Naive B cell (primary cell): ENCODE data around the gene NSUN4. TPM values are rescaled to one million over a fixed set of nuclear protein-coding genes. Genes with fewer than 3 reads are reported as not detected.

ENCODE experiments used
- ATAC-seq, 2 donors: fragments of 150-1000 bp; cut with Tn5 transposase; 2 replicates each; pipeline ENCODE4 v1.10.0; 2021; ENCODE audit warnings: low read depth in 2 of 2, mild to moderate bottlenecking in 2 of 2, moderate library complexity in 2 of 2
- DNase-seq: peaks from one replicate; pipeline ENCODE4 v3.0.0; 2022
- H3K27ac Mint-ChIP-seq, 6 donors: one replicate each; pipeline ENCODE4 v1.8.0; 2020 to 2022; ENCODE audit warnings: mild to moderate bottlenecking in 6 of 6, mixed read lengths in 6 of 6, moderate library complexity in 5 of 6, inconsistent platforms in 2 of 6
- H3K27me3 Mint-ChIP-seq, 3 donors: one replicate each; pipeline ENCODE4 v1.8.0; 2021 to 2022; ENCODE audit warnings: mixed read lengths in 3 of 3, mild to moderate bottlenecking in 1 of 3
- H3K36me3 Mint-ChIP-seq, 2 donors: one replicate each; pipeline ENCODE4 v1.8.0; 2020 to 2022; ENCODE audit warnings: mixed read lengths in 2 of 2, inconsistent platforms in 1 of 2, mild to moderate bottlenecking in 1 of 2
- H3K4me1 Mint-ChIP-seq, 3 donors: one replicate each; pipeline ENCODE4 v1.8.0; 2020 to 2022; ENCODE audit warnings: mixed read lengths in 3 of 3, inconsistent platforms in 1 of 3, mild to moderate bottlenecking in 1 of 3, moderate library complexity in 1 of 3
- H3K4me3 Mint-ChIP-seq, 8 donors: one replicate each; pipeline ENCODE4 v1.8.0; 2020 to 2022; ENCODE audit warnings: mild to moderate bottlenecking in 8 of 8, mixed read lengths in 8 of 8, moderate library complexity in 8 of 8, inconsistent platforms in 2 of 8
- H3K9me3 Mint-ChIP-seq, 7 donors: one replicate each; pipeline ENCODE4 v1.8.0; 2020 to 2022; ENCODE audit warnings: mixed read lengths in 7 of 7, mild to moderate bottlenecking in 5 of 7, inconsistent platforms in 2 of 7, moderate library complexity in 1 of 7
- polyA plus RNA-seq, 6 donors: library from polyadenylated mRNA; unstranded; fragments of 300-500 nt; fragmentation: Illumina TruSeq; gene quantifications; one replicate each; pipeline ENCODE4 v1.2.3, GENCODE V29; 2021; ENCODE audit warnings: low read depth in 6 of 6

Gene NSUN4
- 10 to 100 TPM; 20.4 to 32.2 (median 23.6) TPM for polyA plus RNA-seq

DNA sequence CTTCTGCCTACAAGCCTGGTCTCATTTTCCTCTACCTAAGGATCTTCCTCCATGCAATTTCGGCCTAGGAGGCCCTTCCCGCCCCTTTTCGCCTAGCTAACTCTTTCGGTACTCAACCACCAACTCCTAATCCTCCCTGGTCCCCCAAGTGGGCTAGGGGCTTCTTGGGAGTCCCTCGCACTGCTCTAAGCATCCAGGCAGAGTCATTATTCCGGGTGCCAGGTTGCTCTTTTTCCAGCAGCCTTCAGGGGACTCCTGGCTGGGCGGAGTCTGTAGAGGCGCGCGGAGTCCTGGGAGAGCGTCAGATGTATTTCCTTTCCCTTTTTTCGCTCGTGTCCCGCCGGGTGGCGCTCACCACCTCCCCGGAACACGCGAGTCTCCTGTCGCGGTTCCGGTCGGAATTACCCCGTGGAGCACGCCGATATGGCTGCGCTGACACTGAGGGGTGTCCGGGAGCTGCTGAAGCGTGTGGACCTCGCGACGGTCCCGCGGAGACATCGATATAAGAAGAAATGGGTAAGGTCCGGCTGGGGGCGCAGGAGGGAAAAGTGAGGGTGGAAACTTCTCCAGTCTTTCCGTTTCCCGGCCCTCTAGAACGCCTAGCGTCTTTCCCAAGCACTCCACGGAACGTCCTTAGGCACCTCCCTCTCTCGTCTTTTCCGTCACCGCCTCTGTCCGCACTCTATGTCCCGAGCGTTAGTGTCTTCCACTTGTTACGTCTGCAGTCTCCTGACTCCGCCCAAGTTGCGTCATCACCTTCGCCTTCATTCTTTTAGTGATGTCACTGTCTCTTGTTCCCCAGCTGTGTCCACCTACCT, at the start of gene NSUN4:
Gene NSUN4, plus strand, starts transcription at position 404 of the 818 bp plus-strand sequence. Its CDS starts 20 bp downstream, at position 424.
- peaks cover 0 to 6% (median 2%) of the 10 kb centered on the region in 7 donors for H3K9me3 Mint-ChIP-seq
- H3K4me1 Mint-ChIP-seq, result peaks cover 39 to 48% (median 43%) of the 10 kb centered on the region in 3 donors
- peak within 1 kb of the TSS; percentile 91 to 100 (median 100) for H3K4me3 Mint-ChIP-seq

DNA sequence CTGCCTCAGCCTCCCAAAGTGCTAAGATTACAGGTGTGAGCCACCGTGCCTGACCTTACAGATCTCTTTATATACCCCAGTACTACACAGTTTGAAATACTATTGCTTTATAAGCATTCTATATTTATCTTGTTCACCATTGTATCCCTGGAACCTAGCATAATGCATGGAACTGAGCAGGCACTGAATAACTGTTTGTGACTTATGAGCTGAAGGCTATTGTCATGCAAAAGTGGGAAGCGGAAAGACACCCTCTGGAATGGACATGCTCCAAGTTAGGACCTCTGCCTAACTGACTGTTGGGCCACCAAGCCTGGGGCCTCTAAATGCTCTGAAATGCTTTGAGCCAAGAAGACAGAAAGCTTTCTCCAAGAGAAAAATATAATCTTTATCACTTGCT, 45.3 kb upstream of the NSUN4 start:
- Mint-ChIP-seq H3K27ac (no peak overlapping the region), H3K4me3 (no peak overlapping the region), H3K27me3 (no peaks in the 10 kb centered on the region), H3K4me1 (peaks cover 1 to 9% (median 1%) of the 10 kb centered on the region in 3 donors), H3K9me3 (no peaks in the 10 kb centered on the region), H3K36me3 (peaks cover 13 to 18% of the 10 kb centered on the region in 2 donors)
- DNase-seq (no peak), ATAC-seq (no peak)

More for the DNA sequence above, at the start of gene NSUN4:
- H3K27me3 Mint-ChIP-seq, result no peaks in the 10 kb centered on the region
- DNase-seq (peak; percentile 87), ATAC-seq (peak; percentile 77 to 83)
- peak within 1 kb of the TSS; percentile 100 for H3K27ac Mint-ChIP-seq
- H3K36me3 Mint-ChIP-seq, result peaks cover 4 to 11% of the 10 kb centered on the region in 2 donors

DNA sequence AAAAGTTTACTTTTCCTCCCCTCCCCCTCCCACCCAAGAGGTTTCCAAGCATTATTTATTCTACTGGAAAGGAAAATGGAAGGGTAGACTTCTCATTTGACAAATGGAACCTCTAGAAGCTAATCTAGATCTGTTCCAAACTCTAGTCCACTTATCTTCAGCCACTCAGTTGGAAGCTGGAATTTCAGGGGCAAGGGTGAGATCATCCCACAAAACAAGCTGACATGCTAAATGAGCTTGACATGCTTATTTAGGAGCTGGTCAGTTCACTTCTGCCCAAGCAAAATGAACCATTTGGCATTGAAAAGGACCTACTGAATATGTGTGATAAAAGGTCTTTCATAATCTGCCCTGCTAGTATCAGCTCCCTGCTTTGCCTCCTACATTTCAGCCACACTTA, 42.2 kb upstream of the NSUN4 start:
- H3K27me3 Mint-ChIP-seq, result no peaks in the 10 kb centered on the region
- no peak for ATAC-seq
- H3K36me3 Mint-ChIP-seq, result peaks cover 13 to 18% of the 10 kb centered on the region in 2 donors
- DNase-seq, result no peak
- H3K27ac Mint-ChIP-seq, result no peak overlapping the region
- H3K4me1 Mint-ChIP-seq, result peaks cover 16 to 36% (median 22%) of the 10 kb centered on the region in 3 donors
- H3K9me3 Mint-ChIP-seq, result no peaks in the 10 kb centered on the region
- H3K4me3 Mint-ChIP-seq, result no peak overlapping the region

DNA sequence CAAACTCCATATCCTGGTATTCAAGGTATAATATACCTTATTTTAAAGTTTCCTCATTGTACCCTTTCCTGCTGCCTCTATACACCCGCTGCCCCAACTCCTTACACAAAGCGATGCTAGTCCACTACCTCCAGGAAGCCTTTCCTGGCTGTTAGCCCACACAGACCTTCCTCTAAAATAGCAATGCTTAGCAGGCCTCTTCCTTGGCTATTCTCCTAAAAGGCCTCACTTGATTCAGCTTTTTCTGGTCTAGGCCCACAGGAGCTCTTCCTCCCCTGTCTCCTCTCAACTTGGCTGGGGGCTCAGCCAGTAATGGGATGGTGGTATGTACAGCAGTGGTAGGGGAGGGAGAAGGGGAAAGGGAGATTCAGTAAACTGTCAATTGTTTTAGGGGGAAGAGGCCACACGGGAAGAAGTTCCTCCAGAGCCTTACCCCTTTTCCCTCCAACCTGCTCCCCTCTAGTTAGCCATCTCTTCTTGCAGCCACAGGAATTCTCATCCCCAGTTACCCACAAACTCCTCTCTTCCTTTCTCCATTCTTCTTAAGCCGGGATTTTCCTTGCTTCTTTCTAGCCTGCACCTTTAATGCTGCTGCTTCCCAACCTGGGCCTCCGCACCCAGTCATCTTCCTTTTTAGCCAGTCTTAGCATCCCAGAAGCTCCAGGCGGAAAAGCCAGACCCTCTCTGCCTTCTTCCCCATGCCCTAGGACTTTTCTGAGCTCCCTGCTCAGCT, 39.8 kb upstream of the NSUN4 start:
- no peak for ATAC-seq
- H3K4me1 Mint-ChIP-seq, result peaks cover 26 to 45% (median 35%) of the 10 kb centered on the region in 3 donors
- no peak for DNase-seq
- peak overlapping the region in 4 of 6 donors; percentile 12 to 98 (median 89) for H3K27ac Mint-ChIP-seq
- no peaks in the 10 kb centered on the region for H3K27me3 Mint-ChIP-seq
- peaks cover 13 to 18% of the 10 kb centered on the region in 2 donors for H3K36me3 Mint-ChIP-seq
- H3K9me3 Mint-ChIP-seq, result no peaks in the 10 kb centered on the region
- peak overlapping the region; percentile 97 to 100 (median 98) for H3K4me3 Mint-ChIP-seq

DNA sequence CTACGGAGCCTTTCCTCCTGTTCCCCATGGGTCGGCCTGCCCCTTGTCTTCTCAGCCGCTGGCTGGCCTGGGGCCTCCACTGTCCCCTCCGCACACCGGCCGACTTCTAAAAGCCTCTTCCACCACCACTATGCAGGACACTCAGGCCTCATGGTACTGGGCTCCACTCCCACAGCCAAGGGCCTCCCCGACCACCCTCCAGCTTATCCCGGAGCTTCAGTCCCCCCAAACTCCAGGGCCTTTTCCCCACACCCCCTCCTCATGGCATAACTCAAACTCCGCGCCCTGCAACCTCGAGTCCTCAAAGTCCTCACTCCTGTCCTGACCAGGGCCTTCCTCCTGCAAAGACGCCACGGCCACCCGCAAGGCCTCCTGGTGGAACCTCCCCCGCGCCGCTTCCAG, 39.2 kb upstream of the NSUN4 start:
- ATAC-seq, result no peak
- peak overlapping the region; percentile 97 to 100 (median 98) for H3K4me3 Mint-ChIP-seq
- H3K4me1 Mint-ChIP-seq, result peaks cover 26 to 45% (median 39%) of the 10 kb centered on the region in 3 donors
- peak overlapping the region in 5 of 6 donors; percentile 14 to 100 (median 94) for H3K27ac Mint-ChIP-seq
- H3K36me3 Mint-ChIP-seq, result peaks cover 13 to 17% of the 10 kb centered on the region in 2 donors
- DNase-seq, result no peak
- H3K9me3 Mint-ChIP-seq, result no peaks in the 10 kb centered on the region
- no peaks in the 10 kb centered on the region for H3K27me3 Mint-ChIP-seq

DNA sequence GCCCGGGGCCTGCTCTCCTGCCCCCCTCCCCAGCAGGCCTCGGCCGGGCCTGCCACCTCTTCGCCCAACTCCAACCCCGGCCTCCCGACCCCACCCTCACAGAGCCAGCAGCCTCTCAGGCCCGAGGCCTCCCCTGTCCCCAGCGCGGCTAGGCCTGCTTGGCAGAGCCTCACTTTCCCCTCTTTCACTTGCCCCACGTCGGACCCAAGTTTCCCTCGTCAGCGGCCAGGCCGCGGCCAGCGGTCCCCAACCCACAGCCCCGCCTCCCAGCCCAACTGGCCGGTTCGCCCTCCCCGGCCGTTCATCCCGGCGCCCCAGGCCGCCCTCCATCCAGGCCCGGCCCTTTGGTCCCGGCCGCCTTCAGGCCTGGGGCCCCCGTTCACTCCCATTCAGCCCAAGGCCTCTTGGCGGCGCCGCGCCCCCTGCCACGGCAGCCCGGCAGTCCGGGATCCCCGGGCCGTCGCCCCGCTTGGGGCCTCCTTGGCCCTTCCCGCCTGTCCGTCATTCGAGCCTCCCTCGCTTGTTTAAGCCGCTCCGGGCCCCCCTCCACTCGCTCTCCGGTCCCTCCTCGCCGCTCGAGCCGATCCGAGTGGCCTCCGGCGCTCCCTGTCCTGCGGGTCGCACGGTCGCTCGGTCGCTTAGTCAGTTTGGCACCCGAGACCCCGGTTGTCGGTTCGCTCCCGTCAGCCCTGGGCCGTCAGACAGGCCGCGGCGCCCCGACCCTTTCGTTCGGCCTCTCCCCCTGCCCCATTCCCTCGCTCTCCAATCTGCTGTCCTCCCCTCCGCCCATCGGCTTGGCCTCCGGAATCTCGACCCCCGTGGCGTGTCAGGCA, 38.6 kb upstream of the NSUN4 start:
- Mint-ChIP-seq H3K36me3 (peaks cover 8 to 11% of the 10 kb centered on the region in 2 donors), H3K4me3 (peak overlapping the region; percentile 97 to 100 (median 98)), H3K27ac (peak overlapping the region; percentile 93 to 100 (median 98)), H3K4me1 (peaks cover 26 to 45% (median 45%) of the 10 kb centered on the region in 3 donors), H3K9me3 (no peaks in the 10 kb centered on the region), H3K27me3 (no peaks in the 10 kb centered on the region)
- ATAC-seq (peak; percentile 40), DNase-seq (peak; percentile 63)

DNA sequence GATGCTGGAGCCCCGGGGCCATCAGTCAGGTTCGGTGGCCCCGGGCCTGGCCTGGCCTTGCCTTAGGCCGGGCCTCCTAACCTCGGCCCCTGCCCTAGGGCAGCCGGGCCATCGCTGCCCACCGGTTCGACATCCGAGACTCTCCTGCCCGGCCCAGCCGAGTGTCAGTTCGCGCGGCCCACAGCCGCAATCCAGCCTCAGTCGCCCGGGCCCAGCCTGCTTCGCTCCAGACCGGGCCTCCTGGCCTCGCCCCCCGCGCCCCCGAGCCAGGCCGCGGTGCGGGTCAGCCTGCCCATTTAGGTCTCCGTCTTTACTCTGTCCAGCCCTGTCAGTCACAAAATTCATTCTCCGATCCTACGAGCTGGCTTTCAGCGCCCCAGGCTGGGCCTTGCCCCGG, 38.0 kb upstream of the NSUN4 start:
- peaks cover 2 to 5% of the 10 kb centered on the region in 2 donors for H3K36me3 Mint-ChIP-seq
- H3K9me3 Mint-ChIP-seq, result no peaks in the 10 kb centered on the region
- DNase-seq, result no peak
- peaks cover 31 to 51% (median 51%) of the 10 kb centered on the region in 3 donors for H3K4me1 Mint-ChIP-seq
- peak; percentile 8 to 11 for ATAC-seq
- H3K27me3 Mint-ChIP-seq, result no peaks in the 10 kb centered on the region
- H3K4me3 Mint-ChIP-seq, result peak overlapping the region; percentile 97 to 100 (median 98)
- peak overlapping the region; percentile 98 to 100 (median 98) for H3K27ac Mint-ChIP-seq

DNA sequence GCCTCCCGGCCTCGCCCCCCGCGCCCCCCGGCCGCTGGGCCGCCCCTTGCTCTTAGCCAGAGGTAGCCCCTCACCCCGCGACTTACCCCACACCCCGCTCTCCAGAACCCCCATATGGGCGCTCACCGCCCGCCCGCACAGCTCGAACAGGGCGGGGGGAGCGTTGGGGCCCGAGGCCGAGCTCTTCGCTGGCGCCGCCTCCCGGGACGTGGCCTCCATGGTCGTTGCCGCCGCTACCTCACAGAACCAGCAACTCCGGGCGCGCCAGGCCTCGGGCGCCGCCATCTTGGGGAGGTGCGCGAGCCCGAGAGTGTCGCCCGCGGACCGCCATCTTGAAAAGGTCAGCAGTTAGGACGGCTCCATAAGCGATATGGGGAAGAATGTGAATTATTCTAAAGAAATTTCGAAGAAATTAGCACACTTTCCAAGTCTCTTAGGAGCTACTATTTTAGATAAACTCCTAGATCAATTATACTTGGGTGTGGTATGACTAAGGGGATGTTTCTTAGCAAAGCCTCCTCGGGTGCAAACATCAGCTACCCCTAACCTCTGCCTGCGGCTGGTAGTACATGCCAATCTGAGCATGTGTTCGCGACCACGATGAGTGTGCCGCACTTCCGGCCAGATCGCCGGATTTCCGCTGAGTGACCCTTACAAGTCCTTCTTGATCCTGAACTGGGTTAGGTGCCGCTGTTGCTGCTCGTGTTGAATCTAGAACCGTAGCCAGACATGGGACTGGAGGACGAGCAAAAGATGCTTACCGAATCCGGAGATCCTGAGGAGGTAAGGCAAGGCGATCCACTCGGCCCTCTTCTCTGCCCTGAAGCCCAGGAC, 37.4 kb upstream of the NSUN4 start, which contains the start of the genes LRRC41 and UQCRH:
Gene LRRC41, minus strand, starts transcription at position 579 of the 834 bp plus-strand sequence. Its CDS starts 294 bp downstream, at position 285.
Gene UQCRH, plus strand, starts transcription at position 661 of the 834 bp plus-strand sequence. Its CDS starts 69 bp downstream, at position 730.
- ATAC-seq (peak; percentile 83 to 86), DNase-seq (peak; percentile 94)
- H3K9me3 Mint-ChIP-seq, result no peaks in the 10 kb centered on the region
- peak within 1 kb of the TSS; percentile 98 to 100 (median 98) for H3K27ac Mint-ChIP-seq
- no peaks in the 10 kb centered on the region for H3K27me3 Mint-ChIP-seq
- H3K36me3 Mint-ChIP-seq, result no peaks in the 10 kb centered on the region
- peak within 1 kb of the TSS; percentile 97 to 100 (median 98) for H3K4me3 Mint-ChIP-seq
- peaks cover 31 to 57% (median 57%) of the 10 kb centered on the region in 3 donors for H3K4me1 Mint-ChIP-seq

DNA sequence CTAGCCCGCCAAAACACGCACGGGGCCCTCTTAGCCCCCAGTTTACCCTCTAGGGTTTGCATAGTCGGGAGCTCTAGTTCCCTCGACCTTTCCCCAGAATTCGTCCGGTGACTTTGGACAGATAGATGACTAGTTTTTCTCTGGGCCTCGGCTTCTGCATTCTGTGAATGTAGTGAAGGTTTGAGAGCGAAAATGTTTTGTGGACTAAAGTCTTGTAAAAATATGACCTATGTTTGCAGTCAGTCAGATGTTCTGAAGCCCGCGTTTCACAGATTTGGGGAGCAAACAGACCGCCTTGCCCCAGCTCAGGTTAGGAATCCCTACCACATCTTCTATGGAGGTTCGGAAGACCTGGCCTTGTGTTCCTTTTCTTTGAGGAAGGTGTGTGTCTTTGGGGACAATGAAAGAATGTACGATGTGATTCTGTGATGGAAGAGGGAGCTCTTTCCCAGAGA, 36.7 kb upstream of the NSUN4 start:
- ATAC-seq, result no peak
- DNase-seq, result no peak
- Mint-ChIP-seq H3K4me1 (peaks cover 35 to 60% (median 59%) of the 10 kb centered on the region in 3 donors), H3K4me3 (peak overlapping the region; percentile 97 to 100 (median 98)), H3K9me3 (no peaks in the 10 kb centered on the region), H3K27me3 (no peaks in the 10 kb centered on the region), H3K36me3 (peaks cover 0 to 4% of the 10 kb centered on the region in 2 donors), H3K27ac (peak overlapping the region; percentile 98 to 100 (median 98))

DNA sequence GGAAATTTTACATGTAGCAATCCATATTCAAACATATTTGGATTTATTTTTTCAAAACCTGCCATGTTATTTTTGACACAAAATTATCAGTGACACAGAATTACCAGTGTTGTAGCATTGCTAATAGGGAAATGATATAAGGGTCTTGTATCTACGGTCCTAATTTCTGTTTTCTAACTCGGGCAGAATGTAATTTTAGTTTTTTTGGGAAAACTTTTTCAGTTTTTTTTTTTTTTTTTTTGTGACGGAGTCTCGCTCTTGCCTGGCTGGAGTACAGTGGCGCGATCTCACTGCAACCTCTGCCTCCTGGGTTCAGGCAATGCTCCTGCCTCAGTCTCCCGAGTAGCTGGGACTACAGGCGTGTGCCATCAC, 34.5 kb upstream of the NSUN4 start:
- Mint-ChIP-seq H3K9me3 (no peaks in the 10 kb centered on the region), H3K4me1 (peaks cover 27 to 52% (median 47%) of the 10 kb centered on the region in 3 donors), H3K27me3 (no peaks in the 10 kb centered on the region), H3K4me3 (peak overlapping the region in 2 of 8 donors; percentile 56 to 61), H3K36me3 (peaks cover 0 to 14% of the 10 kb centered on the region in 2 donors), H3K27ac (no peak overlapping the region)
- DNase-seq (no peak), ATAC-seq (no peak)

DNA sequence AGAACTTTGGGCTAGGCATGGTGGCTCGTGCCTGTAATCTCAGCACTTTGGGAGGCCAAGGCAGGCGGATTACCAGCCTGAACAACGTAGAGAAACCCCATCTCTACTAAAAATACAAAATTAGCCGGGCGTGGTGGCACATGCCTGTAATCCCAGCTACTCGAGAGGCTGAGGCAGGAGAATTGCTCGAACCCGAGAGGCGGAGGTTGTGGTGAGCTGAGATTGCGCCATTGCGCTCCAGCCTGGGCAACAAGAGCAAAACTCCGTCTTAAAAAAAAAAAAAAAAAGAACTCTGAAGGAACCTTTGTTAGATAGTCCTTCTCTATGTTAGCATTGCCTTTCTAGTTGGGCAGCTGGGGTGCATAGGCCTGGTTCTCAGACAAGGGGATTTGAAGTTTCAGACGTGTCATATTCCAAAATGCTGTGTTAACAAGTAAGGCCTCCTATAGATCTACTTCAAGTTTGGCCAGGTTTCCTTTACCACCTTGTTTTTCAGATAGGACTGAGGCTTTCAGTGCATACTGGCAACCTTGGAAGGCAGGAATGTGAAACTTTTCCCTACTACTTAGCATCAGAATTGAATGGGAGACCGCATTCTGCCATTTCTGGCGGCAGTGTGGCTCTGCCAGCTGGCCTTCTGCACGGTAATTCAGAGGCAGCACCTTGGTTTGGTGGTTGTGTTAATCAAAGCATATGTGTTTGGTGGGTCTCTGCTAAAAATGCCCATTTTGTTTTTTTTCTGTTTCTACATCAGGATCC, 31.0 kb upstream of the NSUN4 start:
- no peak for ATAC-seq
- Mint-ChIP-seq H3K27me3 (no peaks in the 10 kb centered on the region), H3K4me1 (peaks cover 11 to 34% (median 19%) of the 10 kb centered on the region in 3 donors), H3K27ac (no peak overlapping the region), H3K4me3 (peak overlapping the region in 1 of 8 donors; percentile 11), H3K9me3 (no peaks in the 10 kb centered on the region), H3K36me3 (peaks cover 2 to 18% of the 10 kb centered on the region in 2 donors)
- DNase-seq, result no peak
